Myocyte (in vitro differentiated cells): ENCODE measurements around the gene BEND7. TPM values are rescaled to one million over a fixed set of nuclear protein-coding genes. Genes with fewer than 3 reads are reported as not detected.

Source experiments
- DNase-seq: peaks from one replicate; pipeline ENCODE4 v3.0.0-alpha.2; 2012; ENCODE audit warnings: low read depth
- total RNA-seq: library from RNA; depleted of rRNA; stranded (reverse); fragments of >200 nt; gene quantifications from 2 replicates; pipeline ENCODE4 v1.2.3, GENCODE V29; 2014

BEND7 gene
- total RNA-seq, 1 donor from 2014 or later: 5.8 TPM

GRCh38 chr10:13422800-13423199 lies 106.0 kb downstream of the BEND7 start:
- no peak for DNase-seq

GRCh38 chr10:13421382-13421917 lies 107.4 kb downstream of the BEND7 start:
- peak; percentile 21 for DNase-seq

GRCh38 chr10:13420532-13421307 lies 108.1 kb downstream of the BEND7 start:
- DNase-seq: no peak

DNA sequence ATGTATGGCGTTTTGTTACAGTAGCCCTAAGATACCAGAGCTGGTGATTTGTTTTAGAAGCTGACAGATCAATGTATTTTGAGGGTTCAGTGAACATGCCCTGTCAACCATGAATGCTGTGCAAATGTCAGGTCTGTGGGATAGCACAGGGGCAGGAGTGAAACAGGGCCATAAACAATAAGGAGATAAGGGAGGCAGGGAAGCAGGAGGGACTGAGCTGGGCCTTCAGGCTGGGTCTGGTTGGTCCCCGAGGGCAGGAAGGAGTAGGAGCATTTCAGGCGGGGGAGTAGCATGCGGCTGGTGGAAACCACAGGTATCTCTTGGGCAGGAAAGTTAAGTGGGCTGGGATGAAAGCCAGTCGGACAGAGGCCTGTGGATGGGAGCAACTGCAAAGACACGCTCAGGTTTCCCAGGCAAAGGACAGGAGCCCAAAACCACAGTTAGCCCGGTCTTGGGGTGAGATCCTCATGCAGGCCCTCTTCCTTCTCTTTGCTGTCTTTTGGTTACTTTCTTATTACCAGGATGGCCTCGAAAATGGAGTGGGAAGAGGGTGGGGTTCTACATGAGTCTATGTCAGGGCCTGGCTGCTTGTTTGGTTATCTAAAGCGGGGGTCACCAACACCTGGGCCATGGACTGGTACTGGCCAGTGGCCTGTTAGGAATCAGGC lies 111.2 kb downstream of the BEND7 start:
- peak; percentile 63 for DNase-seq

GRCh38 chr10:13416760-13417159 lies 112.1 kb downstream of the BEND7 start:
- no peak for DNase-seq

- DNase-seq: peak; percentile 24
These were observed 114.0 kb downstream of the BEND7 start for GRCh38 chr10:13414855-13415254.

DNA sequence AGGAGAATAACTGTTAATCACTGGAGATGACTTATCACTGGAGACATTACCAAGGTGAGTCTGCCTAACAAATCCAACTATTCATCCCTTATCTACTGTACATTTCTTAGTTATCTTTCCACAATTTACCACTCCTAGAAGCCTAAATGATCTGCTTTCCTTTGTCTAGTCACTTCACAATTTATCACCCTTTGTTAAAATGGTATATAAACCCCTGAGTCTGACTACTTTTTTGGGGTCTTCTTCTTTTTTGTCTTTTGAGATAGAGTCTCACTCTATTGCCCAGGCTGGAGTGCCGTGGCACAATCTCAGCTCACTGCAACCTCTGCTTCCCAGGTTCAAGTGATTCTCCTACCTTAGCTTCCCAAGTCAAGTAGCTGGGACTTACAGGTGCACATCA lies 114.7 kb downstream of the BEND7 start:
- no peak for DNase-seq

GRCh38 chr10:13412894-13413293 lies 115.9 kb downstream of the BEND7 start:
- DNase-seq: no peak

GRCh38 chr10:13404791-13405190 lies 124.0 kb downstream of the BEND7 start:
- DNase-seq: no peak

DNA sequence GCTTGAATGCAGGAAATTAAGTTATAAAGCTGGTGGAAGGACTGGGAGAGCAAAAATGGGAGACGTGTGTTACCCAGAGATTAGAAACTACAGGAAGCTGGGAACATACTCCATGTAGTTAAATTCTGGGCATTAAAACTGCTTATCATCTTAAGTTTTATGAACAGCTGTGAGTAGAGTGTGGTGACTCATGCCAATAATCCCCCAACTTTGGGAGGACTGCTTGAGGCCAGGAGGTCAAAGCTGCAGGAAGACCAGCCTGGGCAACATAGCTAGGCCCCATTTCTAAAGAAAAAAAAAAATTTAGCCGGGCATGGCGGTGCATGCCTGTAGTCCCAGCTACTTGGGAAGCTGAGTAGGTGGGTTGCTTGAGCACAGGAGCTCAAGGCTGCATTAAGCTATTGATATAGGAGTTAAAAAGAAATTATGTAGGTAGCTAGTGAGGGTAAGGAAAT lies 124.5 kb downstream of the BEND7 start:
- peak; percentile 35 for DNase-seq

GRCh38 chr10:13403426-13403825 lies 125.4 kb downstream of the BEND7 start:
- peak; percentile 19 for DNase-seq

DNA sequence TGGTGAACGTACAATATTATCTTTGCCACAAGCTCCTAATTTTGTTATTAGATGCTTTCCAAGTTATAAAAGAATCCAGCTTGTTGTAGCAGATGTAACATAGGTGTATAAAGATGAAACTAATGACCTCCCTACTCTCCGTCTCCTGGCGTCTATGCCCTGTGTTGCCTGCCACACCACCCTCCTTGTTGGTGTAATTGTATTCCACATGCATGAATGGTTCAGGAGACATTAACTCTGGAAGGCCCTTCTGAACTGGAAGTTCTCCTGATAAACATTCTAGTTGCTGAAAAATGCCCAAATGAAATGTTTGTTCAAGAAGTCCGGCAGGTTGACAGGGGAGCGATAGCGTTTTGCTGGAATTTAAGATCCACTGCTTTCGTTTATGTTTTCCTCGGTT lies 126.8 kb downstream of the BEND7 start:
- DNase-seq: no peak

- peak; percentile 36 for DNase-seq
These were observed 127.7 kb downstream of the BEND7 start for GRCh38 chr10:13401142-13401541.

DNA sequence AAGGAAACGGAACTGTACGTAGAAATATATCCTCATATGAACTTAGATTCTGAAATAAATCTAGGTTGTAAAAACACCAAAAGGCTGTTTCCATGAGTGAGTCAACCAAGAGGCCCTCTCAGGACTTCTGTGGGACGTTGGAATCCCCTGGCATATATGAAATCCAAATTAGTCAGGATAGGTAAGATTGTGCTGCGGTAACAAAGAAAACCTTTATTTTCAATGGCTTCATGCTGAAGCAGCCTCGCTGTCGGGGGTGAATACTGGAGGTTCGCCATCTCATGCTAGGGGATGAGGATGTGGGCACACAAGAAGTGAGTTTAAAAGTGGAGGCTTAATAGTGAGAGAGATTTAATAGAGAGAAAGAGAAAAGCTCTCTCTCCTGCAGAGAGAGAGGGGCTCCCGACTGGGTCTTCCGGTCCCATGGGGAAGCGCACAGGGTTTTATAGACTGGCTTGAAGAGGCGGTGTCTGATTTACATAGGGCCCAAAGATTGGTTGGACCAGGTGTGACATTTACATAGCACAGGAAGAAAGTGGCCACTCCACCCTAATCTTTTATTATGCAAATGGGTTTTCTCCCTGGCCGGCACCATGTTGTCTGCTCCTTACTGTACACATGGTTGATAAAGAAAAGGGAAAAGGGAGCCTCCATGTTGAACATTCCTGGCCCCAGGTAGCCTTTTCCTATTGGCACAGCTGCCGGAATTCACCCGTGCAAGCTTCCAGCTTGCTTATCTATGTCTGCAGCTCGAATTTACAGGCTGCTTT lies 128.4 kb downstream of the BEND7 start:
- DNase-seq: no peak

DNA sequence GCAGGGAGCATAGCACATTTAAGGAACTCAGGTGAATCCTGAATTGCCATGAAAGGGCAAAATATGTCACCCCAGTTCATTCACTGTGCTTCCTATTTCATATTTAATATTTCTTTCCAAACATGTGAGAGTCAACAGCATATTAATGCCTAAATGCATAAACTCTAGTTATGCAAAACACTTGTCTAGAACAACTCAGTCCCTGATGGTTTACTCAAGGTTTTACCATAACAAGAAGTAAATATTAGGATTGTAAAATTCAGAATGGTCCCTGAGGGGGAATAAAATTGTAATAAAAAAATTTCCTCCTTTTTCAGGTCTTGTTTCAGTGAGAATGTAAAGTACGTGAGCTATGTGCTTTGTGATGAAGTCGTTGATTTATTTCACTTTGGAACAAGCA lies 129.1 kb downstream of the BEND7 start:
- no peak for DNase-seq

- DNase-seq: no peak
These were observed 129.6 kb downstream of the BEND7 start for GRCh38 chr10:13399236-13399635.

DNA sequence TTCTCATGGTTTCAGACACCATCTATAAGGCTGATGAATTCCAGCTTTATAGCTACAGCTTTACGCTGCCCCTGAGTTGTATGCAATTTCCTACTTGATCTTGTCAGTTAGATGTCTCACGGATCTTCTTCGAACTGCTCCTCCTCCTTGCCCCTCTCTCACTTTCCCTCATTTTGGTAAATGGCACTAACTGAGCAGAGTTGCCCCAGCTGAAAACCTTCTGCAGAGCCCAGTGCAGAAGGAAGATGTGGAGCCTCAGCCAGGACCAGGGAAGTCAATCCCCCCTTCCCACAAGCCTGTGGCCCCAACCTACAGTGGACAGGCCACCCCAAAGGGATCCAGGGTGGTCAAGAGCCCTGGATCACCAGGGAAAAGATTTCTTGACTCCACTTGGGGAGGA lies 131.8 kb downstream of the BEND7 start:
- DNase-seq: no peak

GRCh38 chr10:13396369-13396768 lies 132.4 kb downstream of the BEND7 start:
- no peak for DNase-seq

DNA sequence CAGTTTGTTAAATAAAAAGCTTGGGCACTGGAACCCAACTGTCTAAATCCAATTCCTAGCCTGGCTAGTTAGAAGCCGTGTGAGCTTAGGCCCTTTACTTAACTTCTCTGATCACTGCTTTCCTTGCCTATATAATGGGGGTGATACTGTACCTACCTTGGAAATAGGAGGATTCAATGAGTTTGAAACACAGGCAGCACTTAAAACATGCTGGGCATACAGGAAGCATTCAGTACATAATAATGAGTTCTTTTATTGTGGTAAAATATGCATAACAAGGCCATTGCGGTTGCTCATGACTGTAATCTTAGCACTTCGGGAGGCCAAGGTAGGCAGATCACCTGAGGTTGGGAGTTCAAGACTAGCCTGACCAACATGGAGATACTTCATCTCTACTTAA lies 133.3 kb downstream of the BEND7 start:
- DNase-seq: no peak

- no peak for DNase-seq
These were observed 135.2 kb downstream of the BEND7 start for GRCh38 chr10:13393640-13394039.

DNA sequence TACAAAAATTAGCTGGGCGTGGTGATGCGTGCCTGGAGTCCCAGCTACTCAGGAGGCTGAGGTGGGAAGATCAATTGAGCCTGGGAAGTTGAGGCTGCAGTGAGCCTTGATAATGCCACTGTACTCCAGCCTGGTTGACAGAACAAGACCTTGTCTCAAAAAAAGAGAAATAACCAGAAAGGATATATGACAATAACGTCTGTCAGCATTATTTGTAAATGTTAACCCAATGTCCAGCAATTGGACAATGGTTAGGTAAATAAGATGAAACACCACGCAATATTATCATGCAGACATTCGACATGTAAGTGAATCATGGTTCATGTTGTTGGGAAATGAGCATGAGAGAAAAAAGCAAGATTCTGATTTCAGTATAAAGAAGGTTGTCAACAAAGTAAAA lies 136.1 kb downstream of the BEND7 start:
- DNase-seq: no peak
